HepG2 (cell line): ENCODE results near the gene ARAP1. TPM values are rescaled to one million over a fixed set of nuclear protein-coding genes. Genes with fewer than 3 reads are reported as not detected.

Experiments used
- ATAC-seq: fragments of 200-7000 bp; cut with Tn5 transposase; 3 replicates; pipeline ENCODE4 v1.9.1; 2020; ENCODE audit warnings: mild to moderate bottlenecking, moderate library complexity
- BruUV-seq: library from RNA; stranded (reverse); fragments of 400-500 nt; replicated peaks from 2 replicates; lab custom pipeline; 2021; lab: Mats Ljungman, UMichigan
- CTCF ChIA-PET: fragments of 300-600 bp; formaldehyde crosslinking; extraction: SDS; loops from one replicate; lab custom pipeline; 2021; ENCODE audit warnings: low total read pairs, inconsistent platforms, low intra/inter-chr PET ratio; lab: Yijun Ruan, JAX
- POLR2A ChIA-PET: fragments of 350-600 bp; sonication (Branson Sonifier 250); formaldehyde crosslinking; loops from one replicate; lab custom pipeline; 2020; ENCODE audit warnings: antibody characterized with exemption, inconsistent platforms; lab: Yijun Ruan, JAX
- DNase-seq: peaks from one replicate; pipeline ENCODE4 v3.0.0-alpha.2; 2015; ENCODE audit warnings: low spot score
- FAIRE-seq: peaks from 3 replicates; lab custom pipeline; 2011; peaks lifted over from hg19 to GRCh38; lab: Jason Lieb, UNC
- H2AFZ ChIP-seq: one replicate; pipeline ENCODE4 v1.6.1; 2011; ENCODE audit warnings: low read length, inconsistent platforms
- H3K27ac ChIP-seq: fragments of 300-600 bp; 3 replicates; pipeline ENCODE4 v1.8.0; 2011; ENCODE audit warnings: mixed run types, mild to moderate bottlenecking, mixed read lengths, low read length, inconsistent platforms; ENCODE audit not compliant: insufficient read depth; ENCODE audit errors: extremely low read length
- H3K27me3 ChIP-seq, 2 experiments: fragments of 200-600 bp in 1 of 2; 2 replicates in 1 of 2; 3 replicates in 1 of 2; pipeline versions ENCODE4 v1.6.0 to v1.8.0; 2011; ENCODE audit warnings: low read length in 2 of 2, mild to moderate bottlenecking in 2 of 2, moderate library complexity in 2 of 2, inconsistent platforms in 1 of 2; ENCODE audit not compliant: insufficient read depth in 2 of 2, control insufficient read depth in 1 of 2
- H3K36me3 ChIP-seq, 2 experiments: fragments of 200-600 bp in 1 of 2; replicated peaks in 1 of 2; 2 replicates in 1 of 2; 3 replicates in 1 of 2; pipeline versions ENCODE4 v1.5.1 to v1.8.0; 2011; ENCODE audit warnings: low read length in 2 of 2, inconsistent platforms in 1 of 2; ENCODE audit not compliant: insufficient read depth in 2 of 2, control insufficient read depth in 1 of 2
- H3K4me1 ChIP-seq: 2 replicates; pipeline ENCODE4 v1.5.1; 2012; ENCODE audit warnings: low read length, inconsistent platforms; ENCODE audit not compliant: insufficient read depth
- H3K4me2 ChIP-seq: 2 replicates; pipeline ENCODE4 v1.6.0; 2011; ENCODE audit warnings: low read depth, low read length, inconsistent platforms
- H3K4me3 ChIP-seq, 3 experiments: fragments of 200-600 bp in 1 of 3; sonication (generic), shearing (Covaris generic) in 1 of 3; replicated peaks in 1 of 3; 2 replicates each; pipeline ENCODE4 v1.5.1; 2011 to 2016; ENCODE audit warnings: low read length in 3 of 3, inconsistent platforms in 2 of 3, low read depth in 2 of 3, mild to moderate bottlenecking in 2 of 3, control low read depth in 1 of 3, mixed read lengths in 1 of 3; ENCODE audit not compliant: insufficient read depth in 1 of 3
- H3K79me2 ChIP-seq: one replicate; pipeline ENCODE4 v1.6.1; 2011; ENCODE audit warnings: low read length, inconsistent platforms; ENCODE audit not compliant: insufficient read depth
- H3K9ac ChIP-seq: 2 replicates; pipeline ENCODE4 v1.6.0; 2011; ENCODE audit warnings: mild to moderate bottlenecking, low read depth, low read length, inconsistent platforms; ENCODE audit not compliant: insufficient read depth
- H3K9me3 ChIP-seq: 2 replicates; pipeline ENCODE4 v1.5.1; 2012; ENCODE audit warnings: mild to moderate bottlenecking, low read length
- H4K20me1 ChIP-seq: 2 replicates; pipeline ENCODE4 v1.6.0; 2011; ENCODE audit warnings: inconsistent platforms, mild to moderate bottlenecking, low read length, moderate library complexity; ENCODE audit not compliant: insufficient read depth
- ATF1 ChIP-seq: IDR thresholded peaks from 2 replicates; pipeline ENCODE4 v1.6.1; 2016; ENCODE audit warnings: mild to moderate bottlenecking, control low read depth
- CBFB ChIP-seq: sonication (generic); formaldehyde crosslinking; IDR thresholded peaks from 2 replicates; pipeline ENCODE4 v1.4.0; 2020; ENCODE audit warnings: missing genetic modification reagents
- ELK4 ChIP-seq: sonication (generic); formaldehyde crosslinking; IDR thresholded peaks from 2 replicates; pipeline ENCODE4 v1.9.0; 2021; ENCODE audit warnings: missing genetic modification reagents, borderline replicate concordance
- FLYWCH1 ChIP-seq: sonication (generic); formaldehyde crosslinking; IDR thresholded peaks from 2 replicates; pipeline ENCODE4 v1.8.1; 2023; ENCODE audit warnings: mild to moderate bottlenecking, missing genetic modification reagents
- GABPA ChIP-seq, 2 experiments: IDR thresholded peaks; 2 replicates each; pipeline ENCODE4 v1.6.1; 2011 to 2016; ENCODE audit warnings: low read depth in 2 of 2, low read length in 1 of 2, missing biosample characterization in 1 of 2, missing genetic modification characterization in 1 of 2
- KLF12 ChIP-seq: sonication (generic); formaldehyde crosslinking; IDR thresholded peaks from 2 replicates; pipeline ENCODE4 v1.4.0; 2020; ENCODE audit warnings: missing genetic modification reagents, borderline replicate concordance
- NR0B2 ChIP-seq: sonication (generic); formaldehyde crosslinking; IDR thresholded peaks from 2 replicates; pipeline ENCODE4 v1.4.0; 2020; ENCODE audit warnings: mild to moderate bottlenecking, missing genetic modification reagents
- SCMH1 ChIP-seq: sonication (generic); formaldehyde crosslinking; IDR thresholded peaks from 2 replicates; pipeline ENCODE4 v1.9.0; 2021; ENCODE audit warnings: missing genetic modification reagents, mild to moderate bottlenecking, borderline replicate concordance
- SNAPC2 ChIP-seq: sonication (generic); formaldehyde crosslinking; IDR thresholded peaks from 2 replicates; pipeline ENCODE4 v1.8.1; 2022; ENCODE audit warnings: mild to moderate bottlenecking, missing genetic modification reagents
- SUZ12 ChIP-seq: fragments of 150-350 bp; IDR thresholded peaks from 2 replicates; pipeline ENCODE4 v1.6.1; 2014; ENCODE audit warnings: low read depth, low read length
- ZBTB7A ChIP-seq: sonication (generic); formaldehyde crosslinking; IDR thresholded peaks from 2 replicates; pipeline ENCODE4 v1.8.0; 2022; ENCODE audit warnings: mild to moderate bottlenecking, missing genetic modification reagents
- ZNF367 ChIP-seq: sonication (generic); formaldehyde crosslinking; IDR thresholded peaks from 2 replicates; pipeline ENCODE4 v1.4.0; 2020; ENCODE audit warnings: missing genetic modification reagents, borderline replicate concordance
- ZNF773 ChIP-seq: sonication (generic); formaldehyde crosslinking; IDR thresholded peaks from 2 replicates; pipeline ENCODE4 v1.4.0; 2020; ENCODE audit warnings: missing genetic modification reagents, borderline replicate concordance
- ZNF782 ChIP-seq: sonication (generic); formaldehyde crosslinking; IDR thresholded peaks from 2 replicates; pipeline ENCODE4 v1.4.0; 2020; ENCODE audit warnings: missing genetic modification reagents, mild to moderate bottlenecking, borderline replicate concordance
- ZSCAN22 ChIP-seq: sonication (generic); formaldehyde crosslinking; IDR thresholded peaks from 2 replicates; pipeline ENCODE4 v1.4.0; 2020; ENCODE audit warnings: mild to moderate bottlenecking, missing genetic modification reagents
- WGBS: methylation state at CpG from one replicate; pipeline ENCODE4 v1.1.6; 2017; ENCODE audit warnings: low lambda C conversion rate; 5-methylcytosine and 5-hydroxymethylcytosine counted together
- in situ Hi-C: cut with HindIII; loops from 2 replicates; pipeline ENCODE4 v1.10.0; 2017; ENCODE audit warnings: low pct_unique_long_range_greater_than_20kb; ENCODE audit not compliant: extremely low pct_ligation_motif_present
- intact Hi-C: fragments of 100-400 bp; cut with micrococcal nuclease; formaldehyde crosslinking; loops from one replicate; pipeline ENCODE4 v1.10.0; 2022; ENCODE audit not compliant: unreplicated experiment
- polyA plus RNA-seq, 8 experiments: library from polyadenylated mRNA; depleted of rRNA in 3 of 8; stranded (reverse) in 7 of 8; unstranded in 1 of 8; fragments of >200 nt; fragmentation: Illumina TruSeq in 4 of 8; extraction: Trizol in 4 of 8; gene quantifications; 2 replicates each; pipeline versions ENCODE4 v1.2.1 to v1.2.3, GENCODE V29; 2011 to 2016; ENCODE audit warnings: low read depth in 4 of 8, missing spikeins in 1 of 8, mixed read lengths in 1 of 8; ENCODE audit not compliant: insufficient read depth in 1 of 8
- total RNA-seq, 5 experiments: library from RNA; depleted of rRNA; stranded (reverse); fragments of >200 nt; fragmentation: Illumina TruSeq; extraction: Trizol; gene quantifications; 2 replicates each; pipeline ENCODE4 v1.2.3, GENCODE V29; 2016; ENCODE audit warnings: low read depth in 1 of 5
- TF ChIP-seq, protein P1 (sequence below): sonication (generic); formaldehyde crosslinking; IDR thresholded peaks from 2 replicates; pipeline ENCODE4 v1.4.0; 2020; ENCODE audit warnings: low read depth, mild to moderate bottlenecking, missing genetic modification reagents
- TF ChIP-seq, protein P2 (sequence below): sonication (generic); formaldehyde crosslinking; IDR thresholded peaks from 2 replicates; pipeline ENCODE4 v1.4.0; 2020; ENCODE audit warnings: missing genetic modification reagents

The ARAP1 gene
- total and polyA plus RNA-seq, 2 of the 13 experiments (the other 11 are each of a cell fraction or from before 2014, with no cell fraction given): 43.2 to 55.5 TPM

GRCh38 chr11:72685560-72686480 lies 66.4 kb downstream of the ARAP1 start:
- no peaks in the 10 kb centered on the region for H3K79me2 ChIP-seq
- H3K27ac ChIP-seq: no peak overlapping the region
- intact Hi-C loops (no loop called here), in situ Hi-C loops (no loop called here)
- H3K4me2 ChIP-seq: no peak overlapping the region
- no peaks in the 10 kb centered on the region for H3K9me3 ChIP-seq
- H3K4me1 ChIP-seq: no peaks in the 10 kb centered on the region
- DNase-seq (no peak), ATAC-seq (no peak), FAIRE-seq (no peak)
- no TSS peak for BruUV-seq
- CTCF ChIA-PET: no interaction called here
- H3K27me3 ChIP-seq: no peaks in the 10 kb centered on the region
- H4K20me1 ChIP-seq: peaks cover 16% of the 10 kb centered on the region; the same call in 1 of the 2 replicates
- peaks cover 14 to 41% of the 10 kb centered on the region in 2 experiments; a peak in 4 of 5 replicates for H3K36me3 ChIP-seq
- no peak overlapping the region for H3K9ac ChIP-seq
- no peak overlapping the region for H2AFZ ChIP-seq
- POLR2A ChIA-PET: no interaction called here
- whole genome bisulfite sequencing: 98% methylated on average over 9 of the region's 24 CpGs
- H3K4me3 ChIP-seq: no peak overlapping the region
- TF ChIP-seq, protein P1, sequence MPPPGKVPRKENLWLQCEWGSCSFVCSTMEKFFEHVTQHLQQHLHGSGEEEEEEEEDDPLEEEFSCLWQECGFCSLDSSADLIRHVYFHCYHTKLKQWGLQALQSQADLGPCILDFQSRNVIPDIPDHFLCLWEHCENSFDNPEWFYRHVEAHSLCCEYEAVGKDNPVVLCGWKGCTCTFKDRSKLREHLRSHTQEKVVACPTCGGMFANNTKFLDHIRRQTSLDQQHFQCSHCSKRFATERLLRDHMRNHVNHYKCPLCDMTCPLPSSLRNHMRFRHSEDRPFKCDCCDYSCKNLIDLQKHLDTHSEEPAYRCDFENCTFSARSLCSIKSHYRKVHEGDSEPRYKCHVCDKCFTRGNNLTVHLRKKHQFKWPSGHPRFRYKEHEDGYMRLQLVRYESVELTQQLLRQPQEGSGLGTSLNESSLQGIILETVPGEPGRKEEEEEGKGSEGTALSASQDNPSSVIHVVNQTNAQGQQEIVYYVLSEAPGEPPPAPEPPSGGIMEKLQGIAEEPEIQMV (CRISPR knock-in tag): no peak
- no peak for TF ChIP-seq ZSCAN22 (CRISPR knock-in tag)
- no peak for TF ChIP-seq ATF1 (CRISPR knock-in tag)
- no peak for TF ChIP-seq GABPA (IDR thresholded peaks at IDR 0.05; ENCODE audit: low read depth, low read length)
- TF ChIP-seq GABPA (CRISPR knock-in tag; IDR thresholded peaks at IDR 0.05; ENCODE audit: low read depth): no peak
- TF ChIP-seq KLF12 (CRISPR knock-in tag): no peak
- no peak for TF ChIP-seq FLYWCH1 (CRISPR knock-in tag)
- no peak for TF ChIP-seq NR0B2
- no peak for TF ChIP-seq ZNF782 (CRISPR knock-in tag)
- TF ChIP-seq, protein P2, sequence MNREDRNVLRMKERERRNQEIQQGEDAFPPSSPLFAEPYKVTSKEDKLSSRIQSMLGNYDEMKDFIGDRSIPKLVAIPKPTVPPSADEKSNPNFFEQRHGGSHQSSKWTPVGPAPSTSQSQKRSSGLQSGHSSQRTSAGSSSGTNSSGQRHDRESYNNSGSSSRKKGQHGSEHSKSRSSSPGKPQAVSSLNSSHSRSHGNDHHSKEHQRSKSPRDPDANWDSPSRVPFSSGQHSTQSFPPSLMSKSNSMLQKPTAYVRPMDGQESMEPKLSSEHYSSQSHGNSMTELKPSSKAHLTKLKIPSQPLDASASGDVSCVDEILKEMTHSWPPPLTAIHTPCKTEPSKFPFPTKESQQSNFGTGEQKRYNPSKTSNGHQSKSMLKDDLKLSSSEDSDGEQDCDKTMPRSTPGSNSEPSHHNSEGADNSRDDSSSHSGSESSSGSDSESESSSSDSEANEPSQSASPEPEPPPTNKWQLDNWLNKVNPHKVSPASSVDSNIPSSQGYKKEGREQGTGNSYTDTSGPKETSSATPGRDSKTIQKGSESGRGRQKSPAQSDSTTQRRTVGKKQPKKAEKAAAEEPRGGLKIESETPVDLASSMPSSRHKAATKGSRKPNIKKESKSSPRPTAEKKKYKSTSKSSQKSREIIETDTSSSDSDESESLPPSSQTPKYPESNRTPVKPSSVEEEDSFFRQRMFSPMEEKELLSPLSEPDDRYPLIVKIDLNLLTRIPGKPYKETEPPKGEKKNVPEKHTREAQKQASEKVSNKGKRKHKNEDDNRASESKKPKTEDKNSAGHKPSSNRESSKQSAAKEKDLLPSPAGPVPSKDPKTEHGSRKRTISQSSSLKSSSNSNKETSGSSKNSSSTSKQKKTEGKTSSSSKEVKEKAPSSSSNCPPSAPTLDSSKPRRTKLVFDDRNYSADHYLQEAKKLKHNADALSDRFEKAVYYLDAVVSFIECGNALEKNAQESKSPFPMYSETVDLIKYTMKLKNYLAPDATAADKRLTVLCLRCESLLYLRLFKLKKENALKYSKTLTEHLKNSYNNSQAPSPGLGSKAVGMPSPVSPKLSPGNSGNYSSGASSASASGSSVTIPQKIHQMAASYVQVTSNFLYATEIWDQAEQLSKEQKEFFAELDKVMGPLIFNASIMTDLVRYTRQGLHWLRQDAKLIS: no peak
- TF ChIP-seq CBFB: no peak
- TF ChIP-seq SUZ12: no peak
- no peak for TF ChIP-seq ELK4 (CRISPR knock-in tag)
- TF ChIP-seq SCMH1: no peak
- TF ChIP-seq ZNF773 (CRISPR knock-in tag): no peak
- no peak for TF ChIP-seq SNAPC2
- no peak for TF ChIP-seq ZBTB7A (CRISPR knock-in tag)
- no peak for TF ChIP-seq ZNF367
